Right hindlimb (tissue), 1 donor: ENCODE results near the gene MYL2.

ENCODE experiments used
- DNase-seq: peaks from one replicate; pipeline ENCODE4 v3.0.0-alpha.2; 2018

MYL2 gene

GRCh38 chr12:110929818-110930217 is 9.4 kb upstream of the MYL2 start:
- no peak for DNase-seq

- no peak for DNase-seq
These were observed 8.3 kb upstream of the MYL2 start for GRCh38 chr12:110928700-110929099.

- no peak for DNase-seq
These were observed 7.2 kb upstream of the MYL2 start for GRCh38 chr12:110927546-110927945.

- no peak for DNase-seq
These were observed 3.4 kb upstream of the MYL2 start for GRCh38 chr12:110923692-110924334.

GRCh38 chr12:110923192-110923591 is 2.8 kb upstream of the MYL2 start:
- no peak for DNase-seq

- no peak for DNase-seq
These were observed 2.3 kb upstream of the MYL2 start for GRCh38 chr12:110922652-110923051.

GRCh38 chr12:110921262-110921661 is 883 bp upstream of the MYL2 start:
- DNase-seq: no peak

- DNase-seq: no peak
These were observed 659 bp downstream of the MYL2 start for GRCh38 chr12:110919720-110920119.

- no peak for DNase-seq
These were observed 2.4 kb downstream of the MYL2 start for GRCh38 chr12:110917961-110918360.

GRCh38 chr12:110917467-110917866 is 2.9 kb downstream of the MYL2 start:
- no peak for DNase-seq

GRCh38 chr12:110916295-110916875 is 4.0 kb downstream of the MYL2 start:
- no peak for DNase-seq

GRCh38 chr12:110913119-110914056 is 7.0 kb downstream of the MYL2 start:
- DNase-seq: no peak

- DNase-seq: no peak
These were observed 8.1 kb downstream of the MYL2 start for GRCh38 chr12:110912263-110912662.

- DNase-seq: no peak
These were observed 11.8 kb downstream of the MYL2 start for GRCh38 chr12:110908377-110909152.

GRCh38 chr12:110907583-110907982 is 12.8 kb downstream of the MYL2 start:
- DNase-seq: no peak

GRCh38 chr12:110906985-110907384 is 13.4 kb downstream of the MYL2 start:
- DNase-seq: no peak

- DNase-seq: no peak
These were observed 13.9 kb downstream of the MYL2 start for GRCh38 chr12:110906516-110906915.

GRCh38 chr12:110906083-110906482 is 14.3 kb downstream of the MYL2 start:
- no peak for DNase-seq

GRCh38 chr12:110903511-110903910 is 16.9 kb downstream of the MYL2 start:
- DNase-seq: no peak

GRCh38 chr12:110901401-110901800 is 19.0 kb downstream of the MYL2 start:
- no peak for DNase-seq

GRCh38 chr12:110896559-110896958 is 23.8 kb downstream of the MYL2 start:
- DNase-seq: no peak

- DNase-seq: no peak
These were observed 26.4 kb downstream of the MYL2 start for GRCh38 chr12:110893956-110894355.

- DNase-seq: no peak
These were observed 31.0 kb downstream of the MYL2 start for GRCh38 chr12:110889361-110889760.
